ENCODE results near the gene PERCC1. TPM values are rescaled to one million over a fixed set of nuclear protein-coding genes. Genes with fewer than 3 reads are reported as not detected.

The PERCC1 gene
- total RNA-seq, result not detected

DNA sequence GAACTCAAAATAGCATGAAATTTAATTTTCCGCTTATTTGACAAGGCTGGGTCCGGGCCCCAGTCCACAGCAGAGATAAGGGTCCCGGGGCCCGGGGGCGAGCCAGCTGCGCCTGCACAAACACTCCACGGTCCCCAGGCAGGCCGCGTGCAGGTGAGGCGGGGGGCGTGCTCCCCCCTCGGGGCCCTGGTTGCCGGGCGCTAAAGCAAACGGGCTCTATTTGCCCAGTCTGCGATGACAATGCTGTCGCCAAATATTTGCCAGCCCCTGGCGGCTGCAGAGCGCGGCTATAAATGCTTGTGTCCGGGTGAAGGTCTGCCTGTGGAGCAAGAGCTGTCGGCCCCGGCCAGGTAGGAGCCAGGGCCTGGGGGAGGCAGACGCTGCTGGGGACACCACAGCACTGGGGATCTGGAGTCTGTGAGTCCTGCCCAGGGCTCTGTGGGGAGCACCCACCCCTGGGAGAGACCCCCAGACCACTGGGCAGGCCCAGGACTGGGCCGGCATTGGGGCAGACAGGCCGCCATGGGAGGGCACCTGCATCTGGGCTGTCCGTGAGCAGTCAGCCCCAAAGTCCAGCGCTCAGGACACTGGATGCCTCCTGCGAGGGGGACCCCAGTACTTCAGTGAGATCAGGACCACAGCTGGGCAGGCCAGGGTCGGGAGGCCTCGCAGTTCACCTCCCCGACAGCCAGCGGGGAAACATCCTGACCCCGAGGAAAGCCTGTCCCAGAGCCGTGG lies at the start of gene PERCC1:
PERCC1 (plus strand) TSS at position 320 of the 738 bp plus-strand sequence. CDS start 1,516 bp downstream, outside the sequence.
- WGBS, 2 donors, result 57 to 69% methylated on average over 24 to 31 of the region's 35 CpGs
- DNase-seq (ENCODE audit: low spot score in 2 of 2), result no peak
- H3K4me3 ChIP-seq (ENCODE audit: low read depth, poor library complexity, severe bottlenecking), result no peak within 1 kb of the TSS
- intact Hi-C loops (cut with DNase I; ENCODE audit: low total_unique reads), result no loop called here
- TF ChIP-seq POLR2A (IDR thresholded peaks at IDR 0.05) (no peak), CTCF (IDR thresholded peaks at IDR 0.05) (no peak)

- WGBS, 2 donors, result 82 to 86% methylated on average over 9 of the region's 9 CpGs
- intact Hi-C loops (cut with DNase I; ENCODE audit: low total_unique reads), result no loop called here
- no peak for DNase-seq (ENCODE audit: low spot score in 2 of 2)
- H3K4me3 ChIP-seq (ENCODE audit: low read depth, poor library complexity, severe bottlenecking), result no peak overlapping the region
- TF ChIP-seq CTCF (IDR thresholded peaks at IDR 0.05) (no peak), POLR2A (IDR thresholded peaks at IDR 0.05) (no peak)
These were observed 49.1 kb upstream of the PERCC1 start for GRCh38 chr16:1381612-1382406.

DNA sequence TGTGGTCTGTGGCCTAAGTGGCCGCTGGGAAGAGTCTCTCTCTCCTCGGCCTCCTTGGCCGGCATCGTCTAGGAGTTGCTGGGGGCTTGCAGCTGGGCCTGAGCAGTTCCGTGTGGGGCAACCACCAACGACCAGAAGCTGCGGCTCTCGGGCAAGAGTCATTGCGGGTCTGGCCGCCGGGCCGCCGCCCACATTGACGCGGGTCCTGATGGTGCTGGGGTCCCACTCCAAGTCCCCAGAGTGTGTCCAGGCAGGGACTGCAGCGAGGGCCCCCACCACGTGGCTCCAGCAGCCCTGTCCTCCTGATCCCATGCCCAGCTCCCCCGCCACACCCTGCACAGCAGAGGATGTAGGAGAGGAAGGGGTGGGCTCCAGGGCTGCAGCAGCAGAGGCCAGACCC lies 47.3 kb upstream of the PERCC1 start:
- intact Hi-C loops (cut with DNase I; ENCODE audit: low total_unique reads), result no loop called here
- no peak for TF ChIP-seq CTCF (IDR thresholded peaks at IDR 0.05)
- no peak for TF ChIP-seq POLR2A (IDR thresholded peaks at IDR 0.05)
- WGBS, 2 donors, result 89 to 95% methylated on average over 10 to 14 of the region's 18 CpGs
- no peak overlapping the region for H3K4me3 ChIP-seq (ENCODE audit: low read depth, poor library complexity, severe bottlenecking)
- no peak for DNase-seq (ENCODE audit: low spot score in 2 of 2)

DNA sequence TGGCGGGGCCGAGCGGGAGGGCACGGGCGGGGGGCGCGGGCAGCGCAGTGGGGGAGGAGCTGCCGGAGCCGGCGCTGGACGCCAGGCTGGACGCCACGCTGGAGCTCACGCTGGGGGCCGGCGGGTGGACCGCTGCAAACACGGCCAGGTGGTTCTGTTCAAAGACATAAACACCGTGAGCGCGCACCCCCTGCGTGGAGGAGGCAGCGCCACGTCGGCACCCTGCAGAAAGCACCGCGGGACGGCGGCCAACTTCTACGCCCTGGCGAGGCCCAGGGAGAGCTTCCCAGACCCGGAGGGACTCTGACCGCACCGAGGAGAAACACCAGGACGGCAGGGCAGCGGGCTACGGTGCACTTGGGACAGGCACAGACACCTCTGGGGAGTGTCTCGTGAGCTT lies 45.6 kb upstream of the PERCC1 start:
- TF ChIP-seq CTCF (IDR thresholded peaks at IDR 0.05) (no peak), POLR2A (IDR thresholded peaks at IDR 0.05) (no peak)
- no peak overlapping the region for H3K4me3 ChIP-seq (ENCODE audit: low read depth, poor library complexity, severe bottlenecking)
- WGBS, 2 donors, result 96 to 98% methylated on average over 39 of the region's 39 CpGs
- intact Hi-C loops (cut with DNase I; ENCODE audit: low total_unique reads), result no loop called here
- no peak for DNase-seq (ENCODE audit: low spot score in 2 of 2)

GRCh38 chr16:1387331-1387730 lies 43.5 kb upstream of the PERCC1 start:
- 83 to 91% methylated on average over 13 to 16 of the region's 16 CpGs for WGBS, 2 donors
- TF ChIP-seq CTCF (IDR thresholded peaks at IDR 0.05) (no peak), POLR2A (IDR thresholded peaks at IDR 0.05) (no peak)
- no peak overlapping the region for H3K4me3 ChIP-seq (ENCODE audit: low read depth, poor library complexity, severe bottlenecking)
- intact Hi-C loops (cut with DNase I; ENCODE audit: low total_unique reads), result no loop called here
- DNase-seq (ENCODE audit: low spot score in 2 of 2), result no peak

All from lower leg skin (tissue), 4 donors.